T-helper 17 cell (primary cell): ENCODE results near the gene ANKK1. TPM values are rescaled to one million over a fixed set of nuclear protein-coding genes. Genes with fewer than 3 reads are reported as not detected.

ENCODE experiments used
- ATAC-seq: fragments of 150-1000 bp; cut with Tn5 transposase; 2 replicates; pipeline ENCODE4 v1.10.0; 2021; ENCODE audit warnings: mild to moderate bottlenecking, moderate library complexity
- DNase-seq, 3 donors: peaks; one replicate each; pipeline versions ENCODE4 v3.0.0 to v3.0.0-alpha.2; 2020 to 2021
- H3K9me3 ChIP-seq: one replicate; pipeline ENCODE4 v1.7.0; 2013; ENCODE audit warnings: low read length, mild to moderate bottlenecking; ENCODE audit not compliant: control insufficient read depth, poor library complexity, severe bottlenecking
- H3K27ac Mint-ChIP-seq: one replicate; pipeline ENCODE4 v1.8.0; 2022; ENCODE audit warnings: mild to moderate bottlenecking, moderate library complexity, mixed read lengths
- H3K27me3 Mint-ChIP-seq: one replicate; pipeline ENCODE4 v1.8.0; 2022; ENCODE audit warnings: mixed read lengths
- H3K36me3 Mint-ChIP-seq: one replicate; pipeline ENCODE4 v1.8.0; 2022; ENCODE audit warnings: low read depth, mixed read lengths
- H3K4me1 Mint-ChIP-seq: one replicate; pipeline ENCODE4 v1.8.0; 2022; ENCODE audit warnings: mild to moderate bottlenecking, mixed read lengths
- H3K4me3 Mint-ChIP-seq: one replicate; pipeline ENCODE4 v1.8.0; 2022; ENCODE audit warnings: mild to moderate bottlenecking, moderate library complexity, mixed read lengths
- total RNA-seq, 4 donors: library from RNA in 2 of 4; stranded (reverse) in 2 of 4; gene quantifications; one replicate each; pipeline ENCODE4 v1.2.3 and lab custom pipeline; 2022 to 2026

ANKK1 gene
- total RNA-seq, 2 donors from 2014 or later = 2.0 to 2.4 TPM

- H3K9me3 ChIP-seq = no peaks in the 10 kb centered on the region
- peaks cover 3% of the 10 kb centered on the region for H3K4me1 Mint-ChIP-seq
- no peak for ATAC-seq
- peaks cover 5% of the 10 kb centered on the region for H3K27me3 Mint-ChIP-seq
- peaks cover 2% of the 10 kb centered on the region for H3K36me3 Mint-ChIP-seq
- no peak overlapping the region for H3K4me3 Mint-ChIP-seq
- no peak for DNase-seq
- no peak overlapping the region for H3K27ac Mint-ChIP-seq
Measured at GRCh38 chr11:113389272-113389671, 1.7 kb downstream of the ANKK1 start.

GRCh38 chr11:113392236-113392921, 4.8 kb downstream of the ANKK1 start:
- DNase-seq (no peak), ATAC-seq (no peak)
- H3K4me3 Mint-ChIP-seq = no peak overlapping the region
- H3K4me1 Mint-ChIP-seq = no peaks in the 10 kb centered on the region
- H3K27ac Mint-ChIP-seq = no peak overlapping the region
- H3K27me3 Mint-ChIP-seq = no peaks in the 10 kb centered on the region
- H3K36me3 Mint-ChIP-seq = no peaks in the 10 kb centered on the region
- H3K9me3 ChIP-seq = no peaks in the 10 kb centered on the region

GRCh38 chr11:113393501-113393985, 6.0 kb downstream of the ANKK1 start:
- DNase-seq = no peak
- H3K4me1 Mint-ChIP-seq = no peaks in the 10 kb centered on the region
- no peak for ATAC-seq
- no peak overlapping the region for H3K4me3 Mint-ChIP-seq
- no peaks in the 10 kb centered on the region for H3K9me3 ChIP-seq
- H3K27me3 Mint-ChIP-seq = no peaks in the 10 kb centered on the region
- no peak overlapping the region for H3K27ac Mint-ChIP-seq
- H3K36me3 Mint-ChIP-seq = no peaks in the 10 kb centered on the region

- Mint-ChIP-seq H3K27ac (no peak overlapping the region), H3K4me3 (no peak overlapping the region), H3K4me1 (no peaks in the 10 kb centered on the region), H3K36me3 (no peaks in the 10 kb centered on the region), H3K27me3 (no peaks in the 10 kb centered on the region)
- H3K9me3 ChIP-seq = no peaks in the 10 kb centered on the region
- ATAC-seq = no peak
- no peak for DNase-seq
Measured at GRCh38 chr11:113394919-113395318, 7.3 kb downstream of the ANKK1 start.

- no peak for DNase-seq
- ATAC-seq = no peak
- Mint-ChIP-seq H3K36me3 (no peaks in the 10 kb centered on the region), H3K27me3 (no peaks in the 10 kb centered on the region), H3K4me3 (no peak overlapping the region), H3K27ac (no peak overlapping the region), H3K4me1 (no peaks in the 10 kb centered on the region)
- no peaks in the 10 kb centered on the region for H3K9me3 ChIP-seq
Measured at GRCh38 chr11:113395782-113396336, 8.3 kb downstream of the ANKK1 start.

GRCh38 chr11:113396690-113397089, 9.1 kb downstream of the ANKK1 start:
- Mint-ChIP-seq H3K4me1 (no peaks in the 10 kb centered on the region), H3K27me3 (no peaks in the 10 kb centered on the region), H3K27ac (no peak overlapping the region), H3K36me3 (no peaks in the 10 kb centered on the region), H3K4me3 (no peak overlapping the region)
- DNase-seq = no peak
- ATAC-seq = no peak
- H3K9me3 ChIP-seq = no peaks in the 10 kb centered on the region

- H3K4me1 Mint-ChIP-seq = no peaks in the 10 kb centered on the region
- no peaks in the 10 kb centered on the region for H3K9me3 ChIP-seq
- H3K27ac Mint-ChIP-seq = no peak overlapping the region
- ATAC-seq (no peak), DNase-seq (no peak)
- no peaks in the 10 kb centered on the region for H3K27me3 Mint-ChIP-seq
- H3K4me3 Mint-ChIP-seq = no peak overlapping the region
- no peaks in the 10 kb centered on the region for H3K36me3 Mint-ChIP-seq
Measured at GRCh38 chr11:113397212-113397611, 9.6 kb downstream of the ANKK1 start.

GRCh38 chr11:113397821-113398220, 10.2 kb downstream of the ANKK1 start:
- H3K4me1 Mint-ChIP-seq = no peaks in the 10 kb centered on the region
- H3K4me3 Mint-ChIP-seq = no peak overlapping the region
- H3K27ac Mint-ChIP-seq = no peak overlapping the region
- H3K27me3 Mint-ChIP-seq = no peaks in the 10 kb centered on the region
- ATAC-seq (no peak), DNase-seq (no peak)
- H3K36me3 Mint-ChIP-seq = no peaks in the 10 kb centered on the region
- H3K9me3 ChIP-seq = no peaks in the 10 kb centered on the region

- ATAC-seq (no peak), DNase-seq (no peak)
- Mint-ChIP-seq H3K36me3 (no peaks in the 10 kb centered on the region), H3K27ac (no peak overlapping the region), H3K4me3 (no peak overlapping the region), H3K27me3 (no peaks in the 10 kb centered on the region), H3K4me1 (no peaks in the 10 kb centered on the region)
- no peaks in the 10 kb centered on the region for H3K9me3 ChIP-seq
Measured at GRCh38 chr11:113398669-113399430, 11.3 kb downstream of the ANKK1 start.

- Mint-ChIP-seq H3K27ac (no peak overlapping the region), H3K27me3 (no peaks in the 10 kb centered on the region), H3K4me1 (peaks cover 3% of the 10 kb centered on the region), H3K4me3 (no peak overlapping the region), H3K36me3 (no peaks in the 10 kb centered on the region)
- DNase-seq (no peak), ATAC-seq (no peak)
- no peaks in the 10 kb centered on the region for H3K9me3 ChIP-seq
Measured at GRCh38 chr11:113400631-113401230, 13.2 kb downstream of the ANKK1 start.

GRCh38 chr11:113401718-113402117, 14.1 kb downstream of the ANKK1 start:
- Mint-ChIP-seq H3K4me3 (no peak overlapping the region), H3K4me1 (peaks cover 3% of the 10 kb centered on the region), H3K27ac (no peak overlapping the region), H3K36me3 (no peaks in the 10 kb centered on the region), H3K27me3 (no peaks in the 10 kb centered on the region)
- ATAC-seq (no peak), DNase-seq (no peak)
- H3K9me3 ChIP-seq = no peaks in the 10 kb centered on the region

GRCh38 chr11:113404859-113405430, 17.4 kb downstream of the ANKK1 start:
- DNase-seq (no peak), ATAC-seq (no peak)
- Mint-ChIP-seq H3K27ac (no peak overlapping the region), H3K27me3 (peaks cover 10% of the 10 kb centered on the region), H3K36me3 (no peaks in the 10 kb centered on the region), H3K4me3 (no peak overlapping the region), H3K4me1 (peaks cover 7% of the 10 kb centered on the region)
- no peaks in the 10 kb centered on the region for H3K9me3 ChIP-seq
